ENCODE results near the gene TBC1D4.
"Not testable (repeated sequence)": the region's sequence is repeated elsewhere in the genome, so short reads cannot be mapped to it uniquely, and the experiment has no call there.

TBC1D4 gene

GRCh38 chr13:75326173-75327134, 155.5 kb downstream of the TBC1D4 start:
- no peak for DNase-seq (ENCODE audit: low read depth, low spot score)

GRCh38 chr13:75325711-75326110, 156.3 kb downstream of the TBC1D4 start:
- no peak for DNase-seq (ENCODE audit: low read depth, low spot score)

- no peak for DNase-seq (ENCODE audit: low read depth, low spot score)
Measured at GRCh38 chr13:75324413-75324940, 157.5 kb downstream of the TBC1D4 start.

- DNase-seq (ENCODE audit: low read depth, low spot score), result no peak
Measured at GRCh38 chr13:75321084-75321483, 160.9 kb downstream of the TBC1D4 start.

GRCh38 chr13:75319254-75319653, 162.7 kb downstream of the TBC1D4 start:
- peak; percentile 21 for DNase-seq (ENCODE audit: low read depth, low spot score)

GRCh38 chr13:75318138-75318833, 163.7 kb downstream of the TBC1D4 start:
- no peak for DNase-seq (ENCODE audit: low read depth, low spot score)

- no peak for DNase-seq (ENCODE audit: low read depth, low spot score)
Measured at GRCh38 chr13:75316427-75316826, 165.5 kb downstream of the TBC1D4 start.

- DNase-seq (ENCODE audit: low read depth, low spot score), result no peak
Measured at GRCh38 chr13:75312884-75313520, 169.0 kb downstream of the TBC1D4 start.

GRCh38 chr13:75309981-75310580, 171.9 kb downstream of the TBC1D4 start:
- no peak for DNase-seq (ENCODE audit: low read depth, low spot score)

- no peak for DNase-seq (ENCODE audit: low read depth, low spot score)
Measured at GRCh38 chr13:75308222-75308621, 173.7 kb downstream of the TBC1D4 start.

GRCh38 chr13:75307370-75307949, 174.5 kb downstream of the TBC1D4 start:
- no peak for DNase-seq (ENCODE audit: low read depth, low spot score)

- not testable (repeated sequence) for DNase-seq (ENCODE audit: low read depth, low spot score)
Measured at GRCh38 chr13:75306967-75307366, 175.0 kb downstream of the TBC1D4 start.

- DNase-seq (ENCODE audit: low read depth, low spot score), result peak; percentile 7
Measured at GRCh38 chr13:75305059-75305458, 176.9 kb downstream of the TBC1D4 start.

- no peak for DNase-seq (ENCODE audit: low read depth, low spot score)
Measured at GRCh38 chr13:75303263-75303662, 178.7 kb downstream of the TBC1D4 start.

GRCh38 chr13:75302071-75302698, 179.8 kb downstream of the TBC1D4 start:
- no peak for DNase-seq (ENCODE audit: low read depth, low spot score)

- DNase-seq (ENCODE audit: low read depth, low spot score), result peak; percentile 28
Measured at GRCh38 chr13:75299913-75300862, 181.8 kb downstream of the TBC1D4 start.

GRCh38 chr13:75299246-75299645, 182.7 kb downstream of the TBC1D4 start:
- DNase-seq (ENCODE audit: low read depth, low spot score), result no peak

- DNase-seq (ENCODE audit: low read depth, low spot score), result no peak
Measured at GRCh38 chr13:75296641-75297040, 185.3 kb downstream of the TBC1D4 start.

GRCh38 chr13:75295201-75295600, 186.8 kb downstream of the TBC1D4 start:
- no peak for DNase-seq (ENCODE audit: low read depth, low spot score)

GRCh38 chr13:75294110-75294509, 187.9 kb downstream of the TBC1D4 start:
- no peak for DNase-seq (ENCODE audit: low read depth, low spot score)

Data from astrocyte of the hippocampus (primary cell).